Glomerular endothelial cell (primary cell): ENCODE data around the gene XRCC3. TPM values are rescaled to one million over a fixed set of nuclear protein-coding genes. Genes with fewer than 3 reads are reported as not detected.
"Not testable (repeated sequence)": the region's sequence is repeated elsewhere in the genome, so short reads cannot be mapped to it uniquely, and the experiment has no call there.

Experiments
- DNase-seq: peaks from one replicate; pipeline ENCODE4 v3.0.0-alpha.2; 2011; ENCODE audit warnings: low read depth, low spot score; ENCODE audit errors: extremely low read depth
- total RNA-seq: library from RNA; depleted of rRNA; stranded (reverse); fragments of >200 nt; gene quantifications from 2 replicates; pipeline ENCODE4 v1.2.3, GENCODE V29; 2015

The XRCC3 gene
- total RNA-seq, 1 donor from 2014 or later, result 15.5 TPM

DNA sequence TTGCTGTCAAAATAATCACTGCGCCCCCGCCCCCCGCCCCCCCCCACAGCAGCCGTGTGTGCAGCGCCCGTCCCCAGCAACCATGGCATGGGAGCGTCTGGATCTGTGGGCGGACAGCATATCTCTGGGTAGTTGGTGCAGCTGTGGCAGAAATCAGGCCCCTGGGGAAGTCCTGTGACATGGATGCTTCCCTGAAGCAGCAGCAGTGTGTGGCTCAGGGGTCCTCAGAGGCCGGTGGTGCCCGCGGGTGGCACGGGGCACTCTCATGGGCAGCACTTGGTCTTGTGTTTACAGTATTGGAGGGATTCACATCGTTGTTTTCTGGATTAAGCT is 19.2 kb downstream of the XRCC3 start:
- DNase-seq, result no peak

DNA sequence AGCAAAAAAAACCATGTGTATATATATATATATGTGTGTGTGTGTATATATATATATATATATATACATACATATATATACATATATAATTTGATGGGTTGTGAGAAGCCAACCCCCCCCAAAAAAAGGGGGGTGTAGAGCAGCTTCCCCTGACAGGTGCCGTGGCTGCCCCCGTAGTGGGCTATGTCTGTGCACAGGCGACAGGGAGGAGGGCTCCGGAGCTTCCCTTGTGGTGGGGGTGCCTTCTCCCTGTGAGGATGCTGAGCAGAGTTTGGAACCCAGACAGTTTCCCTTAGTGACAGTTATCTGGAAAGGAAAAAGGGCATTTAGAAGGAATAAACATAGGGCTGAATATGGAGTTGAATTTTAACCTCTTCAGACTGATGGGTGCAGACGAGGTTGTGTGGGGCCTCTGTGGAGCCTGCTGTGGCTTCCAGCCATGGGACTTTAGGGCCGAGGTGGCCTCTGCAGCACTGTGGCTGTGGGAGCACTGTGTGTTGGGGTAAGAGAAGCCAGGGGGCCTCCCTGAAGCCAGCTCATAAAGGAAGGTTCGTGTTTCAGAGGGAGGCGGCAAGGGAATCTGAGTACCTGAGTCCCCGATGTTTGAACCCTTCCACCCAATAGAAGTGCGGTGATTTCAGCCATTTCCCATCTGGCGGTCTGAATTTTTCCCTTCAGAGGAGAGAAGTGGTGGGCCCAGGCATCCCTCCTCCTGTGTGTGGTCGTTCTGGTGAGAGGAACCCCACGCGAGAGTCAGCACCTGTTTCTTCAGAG is 19.8 kb downstream of the XRCC3 start:
- DNase-seq, result no peak

GRCh38 chr14:103694572-103695026 is 20.7 kb downstream of the XRCC3 start:
- no peak for DNase-seq

- DNase-seq, result no peak
Measured at GRCh38 chr14:103693515-103693914, 21.7 kb downstream of the XRCC3 start.

DNA sequence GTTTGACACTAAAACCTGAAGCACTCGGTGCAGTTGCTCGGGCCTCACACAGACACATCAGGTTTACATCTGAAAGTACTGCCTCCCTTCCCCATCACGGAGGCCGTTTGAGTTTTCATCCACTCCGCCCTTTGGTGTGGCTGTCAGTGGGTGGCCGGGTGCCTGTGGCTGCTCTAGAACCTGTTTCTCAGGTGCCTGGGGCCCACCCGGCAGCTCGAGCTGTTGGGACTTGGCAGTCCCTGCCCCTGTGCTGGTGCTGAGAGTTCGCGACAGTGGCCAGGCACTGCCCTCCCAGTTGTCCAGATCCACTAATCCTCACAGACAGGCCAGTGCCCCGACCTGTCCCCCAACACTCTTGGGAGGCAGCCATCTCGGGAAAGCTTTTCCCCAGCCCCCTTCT is 22.4 kb downstream of the XRCC3 start:
- DNase-seq, result no peak

DNA sequence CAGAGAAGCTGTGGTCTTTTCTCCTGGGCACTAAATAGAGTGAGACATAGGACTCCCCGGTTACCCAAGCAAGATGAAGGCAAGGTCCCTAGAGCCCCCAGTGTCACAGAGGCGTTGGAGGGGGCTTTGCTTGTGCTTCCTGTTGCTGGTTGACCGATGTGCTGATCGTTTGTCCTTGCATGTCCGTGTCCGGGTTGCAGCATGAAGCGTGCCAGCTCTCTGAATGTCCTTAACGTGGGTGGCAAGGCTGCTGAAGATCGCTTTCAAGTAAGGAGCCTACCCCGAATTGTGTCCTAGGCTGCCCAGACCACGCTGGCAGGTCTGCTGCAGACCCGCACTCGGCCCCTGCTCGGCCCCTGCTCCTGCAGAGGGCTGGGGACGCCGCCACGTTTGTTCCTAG is 23.1 kb downstream of the XRCC3 start:
- DNase-seq, result no peak

GRCh38 chr14:103691655-103692054 is 23.6 kb downstream of the XRCC3 start:
- DNase-seq, result not testable (repeated sequence)

- DNase-seq, result no peak
Measured at GRCh38 chr14:103690332-103690731, 24.9 kb downstream of the XRCC3 start.

GRCh38 chr14:103688906-103689902 is 26.0 kb downstream of the XRCC3 start:
- DNase-seq, result no peak

DNA sequence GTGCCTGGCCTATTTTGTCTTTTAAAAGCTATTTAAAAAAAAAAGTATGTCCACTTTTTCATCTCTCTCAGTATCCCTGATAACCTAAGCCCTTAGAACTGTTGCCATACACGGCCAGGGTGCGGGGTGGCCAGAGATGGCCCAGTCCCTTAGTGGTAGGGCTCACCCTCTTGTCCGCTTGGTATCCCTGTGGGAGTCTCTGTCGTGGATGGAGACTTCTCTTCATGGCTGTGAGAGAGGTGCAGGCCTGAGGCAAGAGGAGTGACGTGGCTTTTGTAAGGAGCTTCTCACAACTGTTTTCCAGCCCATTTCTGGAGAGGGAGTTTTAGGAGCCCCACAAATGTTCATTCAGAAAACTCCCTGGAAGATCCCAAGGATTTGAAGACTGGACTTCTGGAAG is 26.8 kb downstream of the XRCC3 start:
- no peak for DNase-seq

DNA sequence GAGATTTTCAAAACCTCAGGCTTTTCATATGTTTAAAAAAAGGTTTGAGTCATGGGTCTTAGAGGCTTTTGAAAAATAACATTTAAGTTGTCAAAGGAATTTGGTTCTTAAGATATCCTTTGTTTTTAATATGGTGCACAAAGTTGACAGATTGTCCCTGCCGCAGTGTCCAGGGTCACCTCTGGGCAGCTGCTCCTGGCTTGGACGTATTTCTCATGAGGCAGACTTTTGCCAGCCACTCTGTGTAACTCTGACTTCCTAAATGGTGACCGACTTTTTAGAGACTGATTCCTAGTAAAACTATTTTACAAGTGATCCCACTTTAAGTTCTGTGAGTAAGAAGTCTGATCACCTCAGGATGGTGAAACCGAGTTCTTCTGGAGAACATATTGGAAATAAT is 27.5 kb downstream of the XRCC3 start:
- no peak for DNase-seq

- DNase-seq, result no peak
Measured at GRCh38 chr14:103686831-103687485, 28.3 kb downstream of the XRCC3 start.

GRCh38 chr14:103685276-103686211 is 29.7 kb downstream of the XRCC3 start:
- DNase-seq, result no peak

DNA sequence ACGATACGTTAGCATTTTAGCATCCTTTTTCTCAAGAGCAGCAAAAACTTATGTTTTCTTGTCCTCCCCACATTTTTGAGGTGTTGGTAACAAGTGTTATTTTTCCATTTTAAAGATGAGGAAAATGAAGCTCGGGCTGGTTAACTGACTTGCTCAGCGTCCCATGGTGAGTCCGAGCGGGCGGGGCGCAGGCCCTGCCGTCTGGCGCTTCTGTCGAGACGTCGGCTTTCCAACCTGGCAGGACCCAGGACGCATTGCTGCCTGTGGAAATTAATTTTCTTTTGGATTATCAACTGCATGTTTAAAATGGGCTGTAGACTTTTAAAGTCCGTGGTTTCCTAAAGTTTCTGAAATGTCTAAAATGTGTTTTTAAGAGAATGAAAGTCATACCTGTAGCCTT is 30.4 kb downstream of the XRCC3 start:
- no peak for DNase-seq

DNA sequence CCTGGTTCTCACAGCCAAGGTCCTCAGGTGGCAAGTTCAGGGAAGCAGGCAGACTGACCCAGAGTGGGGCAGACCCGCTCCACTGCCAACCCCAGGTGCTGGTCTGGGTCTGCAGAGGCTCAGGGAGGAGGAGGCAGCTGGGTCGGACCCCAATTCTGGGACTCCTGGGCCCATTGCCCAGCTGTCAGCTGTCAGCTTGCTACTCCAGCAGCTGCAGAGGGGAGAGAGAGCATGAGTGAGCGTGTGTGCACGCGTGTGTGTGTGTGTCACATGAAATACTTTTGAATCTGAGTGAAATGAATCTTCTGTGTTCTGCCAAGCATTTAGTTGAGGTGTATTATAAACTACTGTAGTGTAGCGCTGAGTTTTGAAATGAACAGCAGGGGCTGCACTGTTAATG is 30.8 kb downstream of the XRCC3 start:
- DNase-seq, result no peak

DNA sequence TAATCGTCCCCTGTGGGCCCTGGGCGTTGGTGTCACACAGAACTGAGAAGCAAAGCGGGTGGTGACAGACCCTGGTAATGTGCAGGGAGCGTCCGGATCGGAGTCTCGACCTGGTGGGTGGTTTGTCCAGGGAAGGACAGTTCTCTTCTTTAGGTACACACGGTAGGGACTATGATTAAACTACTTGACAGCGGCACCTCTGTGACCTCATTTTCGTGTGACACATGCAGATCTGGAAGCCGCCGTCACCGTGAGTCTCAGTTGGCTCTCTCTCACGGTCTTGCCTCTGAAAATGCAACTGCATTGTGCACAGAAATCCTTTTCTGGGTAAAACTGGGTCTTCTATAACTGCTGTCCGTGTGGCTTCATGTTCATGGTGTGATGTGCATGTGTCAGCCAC is 32.1 kb downstream of the XRCC3 start:
- DNase-seq, result no peak

DNA sequence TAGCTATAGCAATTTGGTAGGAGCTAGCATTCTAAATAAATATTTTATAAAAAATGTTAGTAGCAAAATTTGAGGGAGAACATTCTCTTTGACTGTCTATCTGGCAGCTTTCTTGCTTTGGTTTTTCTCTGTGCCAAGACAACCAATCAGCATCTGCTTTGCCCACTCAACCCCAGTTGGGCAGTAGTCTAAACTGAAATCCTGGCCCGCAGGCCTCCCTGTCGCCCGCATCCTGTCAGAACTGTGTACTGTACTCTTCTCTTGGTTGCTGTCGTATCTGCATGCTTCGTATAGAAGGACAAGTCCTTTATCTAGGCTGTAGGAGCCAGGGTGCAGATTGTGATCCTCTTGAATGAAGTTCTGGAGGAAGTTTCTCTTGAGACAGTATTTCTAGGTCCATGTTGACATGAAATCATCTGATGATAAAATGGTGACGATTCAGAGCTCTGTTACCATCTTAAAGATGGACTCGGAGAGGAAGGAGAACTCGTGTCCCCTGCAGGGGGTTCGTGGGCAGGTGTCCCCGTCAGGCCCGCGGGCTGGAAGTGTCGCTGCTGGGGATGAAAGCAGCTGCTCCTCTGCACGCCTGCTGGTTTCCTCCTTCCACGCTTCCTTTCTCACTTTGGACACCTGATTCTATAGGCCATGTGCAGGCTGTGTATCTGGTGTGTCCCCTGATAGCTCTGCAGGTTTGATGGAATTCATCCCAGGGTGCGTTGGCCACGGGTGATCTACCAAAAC is 34.6 kb downstream of the XRCC3 start:
- DNase-seq, result no peak

DNA sequence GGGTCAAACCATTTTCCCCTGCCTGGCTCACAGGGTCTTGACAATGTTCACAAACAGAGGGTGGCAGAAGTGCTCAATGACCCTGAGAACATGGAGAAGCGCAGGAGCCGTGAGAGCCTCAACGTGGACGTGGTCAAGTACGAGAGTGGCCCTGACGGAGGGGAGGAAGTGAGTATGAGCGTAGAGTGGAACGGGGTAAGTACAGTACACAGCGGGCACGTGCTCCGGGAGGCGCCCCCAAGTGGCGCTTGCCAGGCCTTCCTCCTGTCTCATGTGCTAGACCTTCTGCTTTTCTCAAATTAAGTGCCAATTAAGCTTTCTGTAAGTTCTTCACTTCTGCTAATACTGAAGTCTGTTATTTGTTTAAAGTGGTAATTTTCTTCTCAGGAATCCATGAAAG is 35.9 kb downstream of the XRCC3 start:
- DNase-seq, result peak; percentile 5

GRCh38 chr14:103676881-103677675 is 38.2 kb downstream of the XRCC3 start:
- no peak for DNase-seq
